ENCODE data around the gene LONP2. TPM values are rescaled to one million over a fixed set of nuclear protein-coding genes. Genes with fewer than 3 reads are reported as not detected.
A peak's percentile ranks its signal among the peaks of the same experiment; 100 is the strongest.

The LONP2 gene
- total and polyA plus RNA-seq, 10 of the 15 experiments (the other 5 are each of a cell fraction or from before 2014, with no cell fraction given): 8.3 to 48.0 (median 34.8) TPM

GRCh38 chr16:48353565-48354163, 109.6 kb downstream of the LONP2 start (continued):
- no peak for TF ChIP-seq MTA3 (IDR thresholded peaks at IDR 0.05; ENCODE audit: borderline replicate concordance, low read length)
- TF ChIP-seq PAX5 (IDR thresholded peaks at IDR 0.05; ENCODE audit: borderline replicate concordance, low read depth, low read length): no peak
- peak; percentile 86 to 93 (median 91) for TF ChIP-seq CTCF (IDR thresholded peaks at IDR 0.05 in 2 of 3, conservative IDR thresholded peaks at IDR 0.05 in 1 of 3; ENCODE audit: control insufficient read depth in 2 of 3, extremely low read depth in 1 of 3, insufficient read depth in 1 of 3, low read depth in 3 of 3, low read length in 3 of 3)
- TF ChIP-seq SMAD1 (IDR thresholded peaks at IDR 0.05; ENCODE audit: low read depth, partially characterized antibody): no peak
- peak; percentile 71; the same call in 1 of the 3 replicates for TF ChIP-seq POU2F2 (IDR thresholded peaks at IDR 0.05; ENCODE audit: borderline replicate concordance, low read depth, low read length)
- TF ChIP-seq GABPA (IDR thresholded peaks at IDR 0.05; ENCODE audit: low read depth): no peak
- no peak for TF ChIP-seq SIN3A (IDR thresholded peaks at IDR 0.05; ENCODE audit: low read depth, low read length)
- TF ChIP-seq RAD51 (IDR thresholded peaks at IDR 0.05): no peak
- no peak for TF ChIP-seq ZBTB11 (CRISPR knock-in tag; IDR thresholded peaks at IDR 0.05)
- TF ChIP-seq SKIL (IDR thresholded peaks at IDR 0.05; ENCODE audit: low read depth, poor library complexity, severe bottlenecking): peak; percentile 32
- TF ChIP-seq NR2C2 (IDR thresholded peaks at IDR 0.05; ENCODE audit: borderline replicate concordance, control insufficient read depth, insufficient read length, low read depth): no peak
- no peak for TF ChIP-seq CUX1 (IDR thresholded peaks at IDR 0.05; ENCODE audit: insufficient replicate concordance, low read depth, low read length)
- 0 out of 2 replicates have a peak, but pooled peaks have one; percentile 24 for TF ChIP-seq NBN (IDR thresholded peaks at IDR 0.05)
- TF ChIP-seq ATF2 (IDR thresholded peaks at IDR 0.05; ENCODE audit: low read length): peak; percentile 24; the same call in 1 of the 2 replicates
